HCT116 (cell line): ENCODE data around the gene DEFB115.

Source experiments
- CBX3 ChIP-seq: IDR thresholded peaks from 2 replicates; pipeline ENCODE4 v1.6.1; 2012; ENCODE audit warnings: low read depth
- CEBPB ChIP-seq: IDR thresholded peaks from 2 replicates; pipeline ENCODE4 v1.6.1; 2012; ENCODE audit warnings: low read depth
- EGR1 ChIP-seq: IDR thresholded peaks from 2 replicates; pipeline ENCODE4 v1.6.1; 2012; ENCODE audit warnings: low read depth
- FOSL1 ChIP-seq: IDR thresholded peaks from 2 replicates; pipeline ENCODE4 v1.6.1; 2012; ENCODE audit warnings: low read depth
- JUND ChIP-seq: IDR thresholded peaks from 2 replicates; pipeline ENCODE4 v1.6.1; 2012
- POLR2A ChIP-seq: IDR thresholded peaks from 2 replicates; pipeline ENCODE4 v1.7.0; 2011; ENCODE audit warnings: borderline replicate concordance; ENCODE audit not compliant: insufficient read depth, insufficient read length; ENCODE audit errors: extremely low read depth
- POLR2AphosphoS5 ChIP-seq: IDR thresholded peaks from 2 replicates; pipeline ENCODE4 v1.6.1; 2011; ENCODE audit warnings: mild to moderate bottlenecking, low read depth, low read length, moderate library complexity
- RAD21 ChIP-seq: IDR thresholded peaks from 2 replicates; pipeline ENCODE4 v1.6.1; 2012; ENCODE audit warnings: low read depth, mild to moderate bottlenecking
- SIN3A ChIP-seq: IDR thresholded peaks from 2 replicates; pipeline ENCODE4 v1.6.1; 2012; ENCODE audit warnings: low read depth
- SP1 ChIP-seq: IDR thresholded peaks from 2 replicates; pipeline ENCODE4 v1.6.1; 2012; ENCODE audit warnings: low read depth
- ZNF274 ChIP-seq: fragments of 200-500 bp; sonication (Bioruptor generic); IDR thresholded peaks from 2 replicates; pipeline ENCODE4 v1.6.1; 2014; ENCODE audit warnings: mild to moderate bottlenecking, low read depth, low read length, inconsistent platforms
- TF ChIP-seq, protein P1 (sequence below), 3 experiments: fragments of 200-600 bp in 1 of 3; sonication (generic) in 1 of 3; IDR thresholded peaks in 2 of 3; conservative IDR thresholded peaks in 1 of 3; 2 replicates each; pipeline ENCODE4 v1.5.1; 2012 to 2017; ENCODE audit warnings: low read depth in 2 of 3, low read length in 2 of 3, antibody characterized with exemption in 1 of 3, borderline replicate concordance in 1 of 3, control low read depth in 1 of 3, mild to moderate bottlenecking in 1 of 3, mixed read lengths in 1 of 3, mixed run types in 1 of 3, moderate library complexity in 1 of 3; ENCODE audit not compliant: insufficient read depth in 1 of 3

DNA sequence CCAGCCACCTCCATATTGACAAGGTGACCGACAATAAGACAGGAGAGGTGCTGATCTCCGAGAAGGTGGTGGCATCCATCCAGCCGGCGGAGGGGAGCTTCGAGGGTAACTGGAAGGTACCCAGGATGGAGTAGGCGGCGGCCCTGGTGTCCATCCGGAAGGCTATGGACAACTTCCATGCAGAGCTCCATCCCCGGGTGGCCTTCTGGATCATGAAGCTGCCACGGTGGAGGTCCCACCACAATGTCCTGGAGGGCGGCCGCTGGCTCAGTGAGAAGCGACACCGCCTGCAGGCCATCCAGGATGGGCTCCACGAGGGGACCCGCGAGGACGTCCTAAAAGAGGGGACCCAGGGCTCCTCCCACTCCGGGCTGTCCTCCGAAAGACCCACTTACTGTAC is 17.0 kb downstream of the DEFB115 start:
- TF ChIP-seq, protein P1, sequence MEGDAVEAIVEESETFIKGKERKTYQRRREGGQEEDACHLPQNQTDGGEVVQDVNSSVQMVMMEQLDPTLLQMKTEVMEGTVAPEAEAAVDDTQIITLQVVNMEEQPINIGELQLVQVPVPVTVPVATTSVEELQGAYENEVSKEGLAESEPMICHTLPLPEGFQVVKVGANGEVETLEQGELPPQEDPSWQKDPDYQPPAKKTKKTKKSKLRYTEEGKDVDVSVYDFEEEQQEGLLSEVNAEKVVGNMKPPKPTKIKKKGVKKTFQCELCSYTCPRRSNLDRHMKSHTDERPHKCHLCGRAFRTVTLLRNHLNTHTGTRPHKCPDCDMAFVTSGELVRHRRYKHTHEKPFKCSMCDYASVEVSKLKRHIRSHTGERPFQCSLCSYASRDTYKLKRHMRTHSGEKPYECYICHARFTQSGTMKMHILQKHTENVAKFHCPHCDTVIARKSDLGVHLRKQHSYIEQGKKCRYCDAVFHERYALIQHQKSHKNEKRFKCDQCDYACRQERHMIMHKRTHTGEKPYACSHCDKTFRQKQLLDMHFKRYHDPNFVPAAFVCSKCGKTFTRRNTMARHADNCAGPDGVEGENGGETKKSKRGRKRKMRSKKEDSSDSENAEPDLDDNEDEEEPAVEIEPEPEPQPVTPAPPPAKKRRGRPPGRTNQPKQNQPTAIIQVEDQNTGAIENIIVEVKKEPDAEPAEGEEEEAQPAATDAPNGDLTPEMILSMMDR (IDR thresholded peaks at IDR 0.05 in 2 of 3, conservative IDR thresholded peaks at IDR 0.05 in 1 of 3; ENCODE audit: borderline replicate concordance in 1 of 3, insufficient read depth in 1 of 3, low read depth in 2 of 3, low read length in 2 of 3): no peak
- TF ChIP-seq JUND: no peak
- no peak for TF ChIP-seq FOSL1
- no peak for TF ChIP-seq CEBPB
- TF ChIP-seq POLR2AphosphoS5: no peak
- TF ChIP-seq RAD21: no peak
- TF ChIP-seq POLR2A: no peak
- no peak for TF ChIP-seq ZNF274
- TF ChIP-seq SIN3A: no peak
- TF ChIP-seq CBX3: no peak
- TF ChIP-seq EGR1: no peak
- TF ChIP-seq SP1: no peak
